ENCODE results near the gene PTTG1.

- TF ChIP-seq CTCF (IDR thresholded peaks at IDR 0.05) = no peak
- no peak for TF ChIP-seq POLR2A (IDR thresholded peaks at IDR 0.05)
Measured at GRCh38 chr5:160466889-160467554, 45.4 kb downstream of the PTTG1 start.

All from testis (tissue), 2 donors.